Heart left ventricle (tissue), 16 donors: Measurements from ENCODE around the gene ZNF621. TPM values are rescaled to one million over a fixed set of nuclear protein-coding genes. Genes with fewer than 3 reads are reported as not detected.
A peak's percentile ranks its signal among the peaks of the same experiment; 100 is the strongest.

ENCODE experiments used
- ATAC-seq, 4 donors: fragments of 200-7000 bp; cut with Tn5 transposase; one replicate each; pipeline ENCODE4 v1.9.1; 2020 to 2022; ENCODE audit warnings: moderate library complexity in 4 of 4, mild to moderate bottlenecking in 3 of 4, moderate number of reproducible peaks in 1 of 4
- DNase-seq, 5 donors: peaks; one replicate each; pipeline ENCODE4 v3.0.0-alpha.2; 2020
- H3K27ac ChIP-seq, 12 donors: fragments of 200-600 bp; sonication (generic) in 4 of 12; one replicate each; pipeline versions ENCODE4 v1.5.0 to v1.8.0; 2016 to 2022; ENCODE audit warnings: mild to moderate bottlenecking in 2 of 12
- H3K27me3 ChIP-seq, 9 donors: fragments of 200-600 bp; sonication (generic) in 2 of 9; one replicate each; pipeline versions ENCODE4 v1.5.1 to v1.8.0; 2016 to 2022; ENCODE audit warnings: mild to moderate bottlenecking in 3 of 9
- H3K36me3 ChIP-seq, 9 donors: fragments of 200-600 bp; sonication (generic) in 2 of 9; one replicate each; pipeline versions ENCODE4 v1.5.0 to v1.8.0; 2018 to 2022; ENCODE audit warnings: mild to moderate bottlenecking in 2 of 9
- H3K4me1 ChIP-seq, 12 donors: fragments of 200-600 bp; sonication (generic) in 4 of 12; one replicate each; pipeline versions ENCODE4 v1.5.0 to v1.8.0; 2016 to 2022; ENCODE audit warnings: mild to moderate bottlenecking in 3 of 12
- H3K4me3 ChIP-seq, 12 donors: fragments of 200-600 bp; sonication (generic) in 4 of 12; one replicate each; pipeline versions ENCODE4 v1.5.0 to v1.8.0; 2017 to 2022; ENCODE audit warnings: mild to moderate bottlenecking in 9 of 12, moderate library complexity in 4 of 12
- H3K9me3 ChIP-seq, 12 donors: fragments of 200-600 bp; sonication (generic) in 4 of 12; one replicate each; pipeline versions ENCODE4 v1.5.0 to v1.8.0; 2016 to 2022; ENCODE audit warnings: mild to moderate bottlenecking in 1 of 12
- POLR2A ChIP-seq, 2 donors: fragments of 450-650 bp; IDR thresholded peaks; one replicate each; pipeline ENCODE4 v1.6.1; 2017; ENCODE audit warnings: antibody characterized with exemption in 2 of 2, mild to moderate bottlenecking in 2 of 2, moderate library complexity in 2 of 2
- WGBS, 4 donors: extraction: QIAGEN DNeasy Blood & Tissue Kit in 2 of 4; methylation state at CpG; one replicate each; pipeline versions ENCODE4 v1.1.5 to v1.1.7; 2013 to 2018; 5-methylcytosine and 5-hydroxymethylcytosine counted together
- intact Hi-C, 10 donors: fragments of 100-400 bp; cut with DNase I; formaldehyde crosslinking; loops; one replicate each; pipeline versions ENCODE4 v1.11.1 to v1.14.2; 2022
- polyA plus RNA-seq, 2 donors: library from polyadenylated mRNA; stranded (reverse); fragments of 200-250 nt; gene quantifications; one replicate each; pipeline ENCODE4 v1.2.3, GENCODE V29; 2013
- total RNA-seq, 9 donors: library from RNA; depleted of rRNA in 2 of 9; stranded (reverse); fragments of >200 nt in 2 of 9; fragmentation: NEBNext Ultra II Directional in 3 of 9; extraction: Animal tissue kit (Norgen Biotek cat#: 25700) in 3 of 9; gene quantifications; one replicate each; pipeline versions ENCODE4 v1.1.0 to v1.2.4, GENCODE V29; 2016 to 2023
- TF ChIP-seq, protein P1 (sequence below), 12 donors: fragments of 200-600 bp; sonication (generic) in 4 of 12; IDR thresholded peaks; one replicate each; pipeline versions ENCODE4 v1.5.0 to v1.8.0; 2018 to 2022; ENCODE audit warnings: antibody characterized with exemption in 12 of 12, mild to moderate bottlenecking in 5 of 12
- donor health status: ischemic (EF 13 %, LVEDD 7.1; RV severe dilation, severe dysfunction).
- donor health status: healthy with polysubstance abuse.
- donor health status: DM: no; HTN: yes; CAD: no.
- donor health status: DM: no; HTN: no; CAD: no.
- donor health status: ischemic (EF 25% LVEDD 6.9; RV normal size, moderate dysfunction).
- donor health status: ischemic (EF 25% LVEDD 5.7; RV mildly dilated, moderate dysfunction).
- donor health status: healthy.
- donor health status: DM: yes; HTN: yes; CAD: no.
- donor health status: ischemic (EF 35%, LVEDD 5.7; RV mildly dilated, moderate dysfunction).
- donor health status: nonischemic (EF 11% LVEDD 7.7; RV severe dilation, severe dysfunction).
- donor health status: DM: yes; HTN: yes; CAD: no.
- donor health status: PGD.
- donor health status: ischemic (EF 29% LVEDD 5.4; RV normal size, mild dysfunction).
- donor health status: nonischemic (EF 23%, LVEDD 6.1; RV moderate dilation, normal function).

ZNF621 gene
- total and polyA plus RNA-seq, 11 donors, result 7.4 to 14.3 (median 9.1) TPM

DNA sequence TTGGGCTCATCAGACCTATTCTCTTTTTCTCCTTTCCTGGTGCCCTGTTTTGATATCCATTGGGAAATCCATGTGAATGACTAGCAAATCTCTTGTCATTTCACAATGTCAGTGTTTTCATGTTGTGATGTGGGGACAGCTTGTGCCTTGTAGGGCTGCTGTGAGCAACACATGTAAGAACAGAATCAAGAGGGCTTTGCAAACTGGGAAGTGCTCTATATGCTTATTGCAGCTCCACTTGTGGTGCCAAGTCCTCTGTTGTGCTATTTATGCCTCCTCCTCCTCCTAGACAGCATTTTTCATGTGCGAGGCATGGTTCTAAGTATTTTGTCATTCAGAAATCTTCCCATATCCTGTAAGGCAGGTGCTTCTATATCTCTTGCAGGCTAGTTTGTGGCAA is 56.4 kb downstream of the ZNF621 start:
- Histone ChIP-seq H3K27me3 (no peaks in the 10 kb centered on the region), H3K27ac (no peak overlapping the region), H3K36me3 (no peaks in the 10 kb centered on the region), H3K4me3 (no peak overlapping the region), H3K4me1 (peaks cover 0 to 24% (median 11%) of the 10 kb centered on the region in 12 donors), H3K9me3 (no peaks in the 10 kb centered on the region)
- 92 to 100% (median 97%) methylated on average over 1 of the region's 1 CpG for WGBS, 4 donors
- DNase-seq (no peak), ATAC-seq (no peak)
- intact Hi-C loops, result loop anchor here (2.0 to 10.0 kb wide), 15 partner anchors 134 to 1300 kb away; partner anchors contain the start of gene CTNNB1 (in 3 of the 10)
- TF ChIP-seq, protein P1, sequence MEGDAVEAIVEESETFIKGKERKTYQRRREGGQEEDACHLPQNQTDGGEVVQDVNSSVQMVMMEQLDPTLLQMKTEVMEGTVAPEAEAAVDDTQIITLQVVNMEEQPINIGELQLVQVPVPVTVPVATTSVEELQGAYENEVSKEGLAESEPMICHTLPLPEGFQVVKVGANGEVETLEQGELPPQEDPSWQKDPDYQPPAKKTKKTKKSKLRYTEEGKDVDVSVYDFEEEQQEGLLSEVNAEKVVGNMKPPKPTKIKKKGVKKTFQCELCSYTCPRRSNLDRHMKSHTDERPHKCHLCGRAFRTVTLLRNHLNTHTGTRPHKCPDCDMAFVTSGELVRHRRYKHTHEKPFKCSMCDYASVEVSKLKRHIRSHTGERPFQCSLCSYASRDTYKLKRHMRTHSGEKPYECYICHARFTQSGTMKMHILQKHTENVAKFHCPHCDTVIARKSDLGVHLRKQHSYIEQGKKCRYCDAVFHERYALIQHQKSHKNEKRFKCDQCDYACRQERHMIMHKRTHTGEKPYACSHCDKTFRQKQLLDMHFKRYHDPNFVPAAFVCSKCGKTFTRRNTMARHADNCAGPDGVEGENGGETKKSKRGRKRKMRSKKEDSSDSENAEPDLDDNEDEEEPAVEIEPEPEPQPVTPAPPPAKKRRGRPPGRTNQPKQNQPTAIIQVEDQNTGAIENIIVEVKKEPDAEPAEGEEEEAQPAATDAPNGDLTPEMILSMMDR (IDR thresholded peaks at IDR 0.05), result no peak
- no peak for TF ChIP-seq POLR2A (IDR thresholded peaks at IDR 0.05)

DNA sequence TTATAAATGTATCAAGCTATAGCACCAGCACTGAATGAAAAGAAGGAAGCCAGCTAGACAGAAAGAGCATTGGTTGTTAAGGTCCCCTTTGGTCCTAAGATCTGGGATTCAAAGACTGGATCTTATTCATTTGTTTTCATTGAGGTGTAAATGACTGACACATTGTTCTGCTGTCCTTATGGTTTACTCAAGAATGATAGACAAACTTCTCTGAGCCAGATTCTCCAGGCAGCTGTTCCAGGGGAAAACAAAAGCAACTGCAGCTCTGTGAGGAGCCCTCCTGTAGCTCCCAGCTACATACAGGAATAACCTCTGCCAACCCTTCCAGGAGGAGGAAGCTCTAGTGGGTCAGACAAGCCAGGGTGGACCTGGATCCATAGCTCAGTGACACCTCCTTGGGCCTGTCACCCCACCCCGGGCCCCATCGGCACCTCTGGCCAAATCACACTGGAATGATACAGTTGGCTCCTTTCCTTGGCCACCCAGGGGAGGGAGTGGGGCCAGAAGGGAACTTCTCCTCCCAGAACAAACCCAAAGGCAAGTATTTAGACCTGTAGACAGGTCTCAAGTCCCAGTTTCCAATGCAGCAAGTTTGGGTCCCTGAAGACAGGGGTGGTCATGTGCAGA is 57.8 kb downstream of the ZNF621 start:
- DNase-seq (no peak), ATAC-seq (no peak)
- no peaks in the 10 kb centered on the region for H3K9me3 ChIP-seq
- intact Hi-C loops, result loop anchor here (2.0 to 10.0 kb wide), 13 partner anchors 132 to 1298 kb away; partner anchors contain the start of gene CTNNB1 (in 3 of the 10)
- no peaks in the 10 kb centered on the region for H3K36me3 ChIP-seq
- no peak overlapping the region for H3K4me3 ChIP-seq
- no peaks in the 10 kb centered on the region for H3K27me3 ChIP-seq
- H3K4me1 ChIP-seq, result peaks cover 0 to 24% (median 11%) of the 10 kb centered on the region in 12 donors
- 17 to 39% (median 36%) methylated on average over 2 of the region's 2 CpGs; no CpG with 5 or more reads in 1 of the 4 donors for WGBS, 4 donors
- no peak for TF ChIP-seq POLR2A (IDR thresholded peaks at IDR 0.05)
- TF ChIP-seq, protein P1 (IDR thresholded peaks at IDR 0.05), result no peak
- no peak overlapping the region for H3K27ac ChIP-seq

DNA sequence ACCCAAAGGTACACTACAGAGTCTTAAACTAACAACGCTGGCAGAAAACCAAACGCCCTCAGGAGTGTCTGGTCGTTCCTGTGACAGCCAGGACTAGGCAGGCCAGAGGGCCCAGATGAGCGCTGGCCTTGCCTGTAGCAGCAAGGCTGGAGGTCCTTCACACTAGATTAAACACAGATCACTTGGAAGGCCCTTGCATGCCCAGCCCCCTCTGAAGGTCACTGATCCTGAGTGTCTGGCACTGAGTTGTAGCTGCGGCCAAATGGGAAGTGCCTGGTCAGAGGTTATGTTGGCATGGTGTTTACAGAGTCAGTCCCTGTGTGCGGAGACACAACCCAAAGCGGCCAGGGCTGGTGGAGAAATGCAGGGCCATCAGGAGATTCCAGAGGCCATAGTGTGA is 58.9 kb downstream of the ZNF621 start:
- H3K4me3 ChIP-seq, result no peak overlapping the region
- H3K9me3 ChIP-seq, result no peaks in the 10 kb centered on the region
- ATAC-seq, result peak in 2 of 4 donors; percentile 3 to 18
- TF ChIP-seq, protein P1 (IDR thresholded peaks at IDR 0.05), result no peak
- H3K27ac ChIP-seq, result no peak overlapping the region
- H3K4me1 ChIP-seq, result peaks cover 0 to 24% (median 11%) of the 10 kb centered on the region in 12 donors
- intact Hi-C loops, result loop anchor here (1.0 to 10.0 kb wide), 15 partner anchors 131 to 1298 kb away; partner anchors contain the start of gene CTNNB1 (in 3 of the 10)
- DNase-seq, result peak in 2 of 5 donors; percentile 33 to 34
- H3K27me3 ChIP-seq, result no peaks in the 10 kb centered on the region
- 69 to 84% (median 76%) methylated on average over 5 to 7 of the region's 7 CpGs for WGBS, 4 donors
- no peaks in the 10 kb centered on the region for H3K36me3 ChIP-seq

DNA sequence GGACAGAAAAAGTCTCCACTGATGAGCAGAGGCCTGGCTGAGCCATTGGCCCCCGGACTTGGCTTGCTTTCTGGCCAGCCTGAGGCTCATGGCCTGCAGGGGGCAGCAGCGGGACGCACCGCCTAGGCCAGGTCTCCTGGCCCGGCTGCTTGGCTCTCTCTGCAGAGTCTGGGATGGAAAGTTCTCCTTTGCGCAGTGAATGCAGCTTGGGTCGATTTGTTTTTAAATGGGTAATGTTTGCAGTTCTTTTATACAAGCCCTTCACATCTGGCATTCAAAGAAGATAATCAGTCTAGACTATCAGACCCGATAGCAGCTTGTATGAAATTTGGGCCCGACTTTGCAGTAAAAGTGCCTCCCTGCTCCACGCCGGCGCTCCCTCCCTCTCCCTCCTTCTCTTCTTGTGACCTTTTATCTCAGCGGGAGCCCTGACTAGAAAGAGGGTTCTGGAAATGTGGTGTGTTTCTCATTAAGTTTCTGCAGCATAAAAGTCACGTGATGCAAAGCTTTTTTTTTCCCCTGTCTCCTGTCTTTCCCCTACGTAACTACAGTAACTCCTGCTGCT is 59.9 kb downstream of the ZNF621 start:
- peak overlapping the region in 1 of 12 donors; percentile 16 for H3K4me3 ChIP-seq
- no peaks in the 10 kb centered on the region for H3K27me3 ChIP-seq
- H3K9me3 ChIP-seq, result no peaks in the 10 kb centered on the region
- 23 to 33% (median 31%) methylated on average over 15 of the region's 15 CpGs for WGBS, 4 donors
- peaks cover 0 to 24% (median 11%) of the 10 kb centered on the region in 12 donors for H3K4me1 ChIP-seq
- H3K27ac ChIP-seq, result peak overlapping the region in 2 of 12 donors; percentile 6 to 27
- ATAC-seq (peak; percentile 88 to 97 (median 95)), DNase-seq (peak; percentile 85 to 94 (median 88))
- TF ChIP-seq, protein P1 (IDR thresholded peaks at IDR 0.05), result peak; percentile 93 to 99 (median 98)
- peak in 1 of 2 donors; percentile 14 for TF ChIP-seq POLR2A (IDR thresholded peaks at IDR 0.05)
- no peaks in the 10 kb centered on the region for H3K36me3 ChIP-seq
- intact Hi-C loops, result loop anchor here (1.0 to 10.0 kb wide), 15 partner anchors 130 to 1297 kb away; partner anchors contain the start of gene CTNNB1 (in 3 of the 10)
